T-helper 17 cell (primary cell): ENCODE data around the gene LCE5A. TPM values are rescaled to one million over a fixed set of nuclear protein-coding genes. Genes with fewer than 3 reads are reported as not detected.
A peak's percentile ranks its signal among the peaks of the same experiment; 100 is the strongest.
"Not testable (repeated sequence)": the region's sequence is repeated elsewhere in the genome, so short reads cannot be mapped to it uniquely, and the experiment has no call there.

Experiments
- ATAC-seq: fragments of 150-1000 bp; cut with Tn5 transposase; 2 replicates; pipeline ENCODE4 v1.10.0; 2021; ENCODE audit warnings: mild to moderate bottlenecking, moderate library complexity
- DNase-seq, 3 donors: peaks; one replicate each; pipeline versions ENCODE4 v3.0.0 to v3.0.0-alpha.2; 2020 to 2021
- H3K9me3 ChIP-seq: one replicate; pipeline ENCODE4 v1.7.0; 2013; ENCODE audit warnings: low read length, mild to moderate bottlenecking; ENCODE audit not compliant: control insufficient read depth, poor library complexity, severe bottlenecking
- H3K27ac Mint-ChIP-seq: one replicate; pipeline ENCODE4 v1.8.0; 2022; ENCODE audit warnings: mild to moderate bottlenecking, moderate library complexity, mixed read lengths
- H3K27me3 Mint-ChIP-seq: one replicate; pipeline ENCODE4 v1.8.0; 2022; ENCODE audit warnings: mixed read lengths
- H3K36me3 Mint-ChIP-seq: one replicate; pipeline ENCODE4 v1.8.0; 2022; ENCODE audit warnings: low read depth, mixed read lengths
- H3K4me1 Mint-ChIP-seq: one replicate; pipeline ENCODE4 v1.8.0; 2022; ENCODE audit warnings: mild to moderate bottlenecking, mixed read lengths
- H3K4me3 Mint-ChIP-seq: one replicate; pipeline ENCODE4 v1.8.0; 2022; ENCODE audit warnings: mild to moderate bottlenecking, moderate library complexity, mixed read lengths
- total RNA-seq, 4 donors: library from RNA in 2 of 4; stranded (reverse) in 2 of 4; gene quantifications; one replicate each; pipeline ENCODE4 v1.2.3 and lab custom pipeline; 2022 to 2026

The LCE5A gene, protein sequence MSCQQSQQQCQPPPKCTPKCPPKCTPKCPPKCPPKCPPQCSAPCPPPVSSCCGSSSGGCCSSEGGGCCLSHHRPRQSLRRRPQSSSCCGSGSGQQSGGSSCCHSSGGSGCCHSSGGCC
- not detected for total RNA-seq
- 0 reads per million in 2 donors for total RNA-seq (lab: John Stamatoyannopoulos, UW)

DNA sequence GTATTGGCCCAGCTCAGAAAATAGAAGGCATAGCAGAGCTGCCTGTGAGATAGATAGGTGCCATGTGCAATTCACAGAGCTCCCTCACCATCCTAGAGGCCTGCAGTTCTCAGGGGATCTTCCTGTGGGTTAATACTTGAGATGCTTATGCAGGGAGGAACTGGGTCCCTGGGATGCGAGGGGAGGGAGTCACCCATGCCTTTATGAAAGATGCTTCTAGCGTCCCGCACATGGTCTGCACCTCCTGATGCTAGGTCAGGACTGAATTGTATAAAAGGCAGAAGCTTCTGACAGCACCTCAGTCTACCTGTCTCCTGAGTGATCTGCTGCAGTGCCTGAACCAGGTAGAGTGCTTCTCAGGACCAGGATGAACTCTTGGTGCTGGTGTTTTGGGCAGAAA is at the start of gene LCE5A:
TSS of gene LCE5A (plus strand) at position 301 of the 400 bp plus-strand sequence. CDS start 732 bp downstream, outside the sequence.
- peaks cover 4% of the 10 kb centered on the region for H3K36me3 Mint-ChIP-seq
- H3K9me3 ChIP-seq = no peaks in the 10 kb centered on the region
- peaks cover 88% of the 10 kb centered on the region for H3K27me3 Mint-ChIP-seq
- no peak for ATAC-seq
- peaks cover 6% of the 10 kb centered on the region for H3K4me1 Mint-ChIP-seq
- no peak within 1 kb of the TSS for H3K27ac Mint-ChIP-seq
- no peak for DNase-seq
- H3K4me3 Mint-ChIP-seq = no peak within 1 kb of the TSS

DNA sequence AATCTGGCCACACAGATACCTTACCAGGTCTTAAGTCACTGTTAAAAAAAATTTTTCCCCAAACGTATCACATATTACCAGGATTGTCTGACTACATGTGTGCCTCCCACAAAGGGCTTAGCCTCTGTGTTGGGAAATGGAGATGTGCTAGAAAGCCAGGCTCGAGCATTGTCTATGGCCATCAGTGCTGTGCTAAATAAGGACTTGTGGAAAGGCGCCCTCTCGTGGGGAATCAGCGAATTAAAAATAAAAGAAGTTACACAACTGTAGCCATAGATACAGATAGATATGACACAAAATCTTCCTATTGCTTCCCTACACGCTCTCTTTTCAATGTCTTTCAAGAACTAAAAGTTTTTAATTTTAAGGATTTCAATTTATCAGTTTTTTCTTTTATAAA is 49.1 kb upstream of the LCE5A start:
- no peak overlapping the region for H3K27ac Mint-ChIP-seq
- DNase-seq = peak; percentile 36 to 59 (median 37)
- H3K36me3 Mint-ChIP-seq = no peaks in the 10 kb centered on the region
- peak overlapping the region; percentile 50 for H3K4me3 Mint-ChIP-seq
- peaks cover 13% of the 10 kb centered on the region for H3K27me3 Mint-ChIP-seq
- no peaks in the 10 kb centered on the region for H3K9me3 ChIP-seq
- peaks cover 20% of the 10 kb centered on the region for H3K4me1 Mint-ChIP-seq
- ATAC-seq = peak; percentile 66

DNA sequence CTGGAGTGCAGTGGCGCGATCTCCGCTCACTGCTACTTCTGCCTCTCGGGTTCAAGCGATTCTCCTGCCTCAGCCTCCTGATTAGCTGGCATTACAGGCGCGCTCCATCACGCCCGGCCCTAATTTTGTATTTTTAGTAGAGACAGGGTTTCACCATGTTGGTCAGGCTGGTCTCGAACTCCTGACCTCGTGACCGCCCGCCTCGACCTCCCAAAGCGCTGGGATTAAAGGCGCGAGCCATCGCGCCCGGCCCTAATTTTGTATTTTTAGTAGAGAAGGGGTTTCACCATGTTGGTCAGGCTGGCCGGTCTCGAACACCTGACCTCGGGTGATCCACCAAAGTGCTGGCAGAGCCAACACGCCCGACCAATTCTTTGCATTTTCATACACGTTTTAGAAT is 48.0 kb upstream of the LCE5A start:
- Mint-ChIP-seq H3K27me3 (peaks cover 10% of the 10 kb centered on the region), H3K27ac (no peak overlapping the region), H3K4me3 (no peak overlapping the region), H3K36me3 (no peaks in the 10 kb centered on the region), H3K4me1 (peaks cover 20% of the 10 kb centered on the region)
- no peak for DNase-seq
- ATAC-seq = no peak
- no peaks in the 10 kb centered on the region for H3K9me3 ChIP-seq

DNA sequence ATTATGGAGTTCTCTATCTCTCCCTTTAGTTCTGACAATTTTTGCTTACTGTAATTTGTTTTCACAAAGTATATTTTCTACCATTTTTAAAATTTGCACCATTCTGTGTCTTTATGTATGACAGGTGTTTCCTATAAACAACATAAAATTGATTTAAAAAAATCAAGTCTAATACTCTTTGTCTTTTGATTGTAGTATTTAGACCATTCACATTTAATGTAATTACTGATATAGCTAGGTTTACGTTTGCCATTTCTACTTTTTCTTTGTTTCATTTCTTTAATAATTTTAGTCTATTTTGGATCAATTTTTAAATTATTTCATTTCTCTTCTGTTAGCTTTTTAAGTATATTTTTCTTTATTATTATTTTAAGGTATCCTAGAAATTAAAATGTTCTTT is 44.4 kb upstream of the LCE5A start:
- Mint-ChIP-seq H3K36me3 (peaks cover 3% of the 10 kb centered on the region), H3K4me1 (peaks cover 2% of the 10 kb centered on the region), H3K4me3 (no peak overlapping the region), H3K27me3 (peaks cover 12% of the 10 kb centered on the region), H3K27ac (no peak overlapping the region)
- H3K9me3 ChIP-seq = no peaks in the 10 kb centered on the region
- DNase-seq = no peak
- no peak for ATAC-seq

DNA sequence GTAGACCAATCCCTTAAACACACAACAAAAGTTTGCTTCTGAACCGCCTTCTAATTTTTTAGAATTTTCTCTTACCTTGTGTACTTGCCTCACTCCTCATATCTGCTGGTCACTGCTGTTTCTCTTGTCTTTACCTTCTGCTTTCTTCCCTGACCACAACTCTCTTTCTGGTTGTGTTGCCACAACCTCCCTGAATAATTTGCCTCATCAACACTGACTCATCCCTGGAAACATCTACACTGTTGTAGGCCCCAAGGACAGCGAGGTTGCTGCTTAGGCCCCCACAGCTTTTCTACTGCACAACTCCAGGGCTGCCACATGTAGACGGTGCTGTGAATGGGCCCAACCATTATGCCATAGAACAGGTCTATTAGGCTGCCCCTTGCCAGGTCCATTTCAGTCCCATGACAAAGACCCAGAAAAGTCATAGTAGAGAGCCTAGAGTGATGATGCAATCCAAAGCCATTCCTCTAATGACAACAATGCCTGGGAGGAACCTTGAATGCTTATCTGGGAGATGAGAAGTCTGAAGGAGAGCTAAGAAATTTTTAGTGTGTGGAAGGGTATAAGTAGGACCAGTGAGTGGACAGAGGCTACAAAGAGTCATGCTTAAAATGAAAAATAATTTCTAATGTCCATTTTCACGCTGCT is 36.6 kb upstream of the LCE5A start:
- Mint-ChIP-seq H3K4me1 (no peaks in the 10 kb centered on the region), H3K4me3 (no peak overlapping the region), H3K27ac (no peak overlapping the region), H3K36me3 (no peaks in the 10 kb centered on the region), H3K27me3 (no peaks in the 10 kb centered on the region)
- no peaks in the 10 kb centered on the region for H3K9me3 ChIP-seq
- no peak for ATAC-seq
- no peak for DNase-seq

DNA sequence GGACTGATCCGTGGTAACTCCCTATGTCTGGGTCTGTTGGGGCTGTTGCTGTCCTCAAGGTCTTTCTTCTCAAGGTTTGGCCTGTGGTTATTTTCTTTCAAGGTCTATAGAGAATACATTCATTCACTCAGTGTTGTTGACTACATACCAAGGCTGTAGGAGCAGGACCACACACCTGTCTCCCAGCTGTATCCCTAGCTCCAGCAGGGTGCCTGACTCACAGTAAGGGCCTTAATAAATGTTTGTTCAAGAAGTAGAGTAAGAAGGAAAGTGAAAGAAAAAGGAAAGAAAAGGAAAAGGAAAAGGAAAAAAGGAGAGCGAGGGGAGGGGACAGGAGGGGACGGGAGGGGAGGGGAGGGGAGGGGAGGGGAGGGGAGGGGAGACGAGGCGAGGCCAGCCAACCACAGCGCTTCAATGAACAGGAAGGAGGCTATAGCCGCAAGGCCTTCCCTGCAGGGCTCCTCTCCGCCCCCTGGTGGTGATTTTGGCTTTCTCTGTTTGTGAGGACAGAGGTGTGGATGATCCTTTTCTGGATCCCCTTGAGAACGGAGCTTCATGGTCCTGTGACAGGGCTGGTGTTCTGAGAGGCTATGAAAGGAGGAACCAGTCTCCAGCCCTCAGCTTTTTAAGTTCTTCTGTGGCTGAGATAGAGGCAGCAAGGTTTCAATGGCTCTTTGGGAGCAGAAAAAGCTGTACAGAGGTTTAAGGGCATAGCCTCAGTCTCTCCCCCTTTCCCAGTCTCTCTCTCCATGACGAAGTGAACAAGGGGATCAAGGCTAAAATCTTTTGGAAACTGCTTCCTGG is 30.6 kb upstream of the LCE5A start:
- peak overlapping the region; percentile 49 for H3K4me3 Mint-ChIP-seq
- peak; percentile 45 to 71 (median 49) for DNase-seq

DNA sequence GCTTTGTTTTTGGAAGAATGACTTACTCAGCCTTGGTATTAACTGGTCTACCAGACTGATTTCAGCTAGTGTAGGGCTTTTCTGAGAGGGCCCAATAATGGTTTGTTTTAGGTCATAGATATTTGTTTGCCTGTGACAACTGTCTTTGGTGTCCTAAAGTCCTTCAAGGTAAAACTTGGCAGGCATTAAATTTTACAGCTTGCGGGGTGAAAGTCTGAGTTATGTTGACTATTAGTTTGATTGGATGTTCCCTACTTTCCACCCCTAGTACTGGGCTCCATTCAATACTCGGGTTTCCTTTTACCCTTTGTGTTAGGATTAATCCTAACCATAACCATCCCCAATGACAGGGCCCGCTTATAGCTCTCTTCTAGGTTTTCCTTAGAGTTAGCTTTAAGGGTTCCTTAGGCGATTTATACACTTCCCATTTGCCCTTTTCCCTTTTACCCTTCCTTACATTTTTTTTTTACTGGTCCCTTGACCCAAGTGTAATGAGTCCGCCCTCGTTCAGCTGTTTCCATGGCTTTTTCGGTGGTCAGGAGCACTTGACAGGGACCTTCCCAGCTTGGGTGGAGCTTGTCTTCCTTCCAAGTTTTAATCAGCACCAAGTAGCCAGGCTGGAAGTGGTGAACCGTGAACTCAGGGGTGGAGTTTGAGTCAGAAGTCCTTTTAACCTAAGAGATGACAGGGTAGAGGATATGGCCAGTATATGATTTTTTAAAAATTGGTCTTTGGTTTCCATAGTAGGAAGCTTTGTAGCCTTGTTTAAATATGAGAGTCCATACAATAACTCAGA is 28.5 kb upstream of the LCE5A start:
- ATAC-seq (no peak), DNase-seq (no peak)
- Mint-ChIP-seq H3K4me3 (no peak overlapping the region), H3K27me3 (no peaks in the 10 kb centered on the region), H3K4me1 (peaks cover 8% of the 10 kb centered on the region), H3K36me3 (peaks cover 4% of the 10 kb centered on the region), H3K27ac (no peak overlapping the region)
- no peaks in the 10 kb centered on the region for H3K9me3 ChIP-seq

More for the DNA sequence above, 30.6 kb upstream of the LCE5A start:
- peaks cover 4% of the 10 kb centered on the region for H3K36me3 Mint-ChIP-seq
- H3K27ac Mint-ChIP-seq = no peak overlapping the region
- no peaks in the 10 kb centered on the region for H3K9me3 ChIP-seq
- no peaks in the 10 kb centered on the region for H3K27me3 Mint-ChIP-seq
- ATAC-seq = peak; percentile 90
- peaks cover 8% of the 10 kb centered on the region for H3K4me1 Mint-ChIP-seq

DNA sequence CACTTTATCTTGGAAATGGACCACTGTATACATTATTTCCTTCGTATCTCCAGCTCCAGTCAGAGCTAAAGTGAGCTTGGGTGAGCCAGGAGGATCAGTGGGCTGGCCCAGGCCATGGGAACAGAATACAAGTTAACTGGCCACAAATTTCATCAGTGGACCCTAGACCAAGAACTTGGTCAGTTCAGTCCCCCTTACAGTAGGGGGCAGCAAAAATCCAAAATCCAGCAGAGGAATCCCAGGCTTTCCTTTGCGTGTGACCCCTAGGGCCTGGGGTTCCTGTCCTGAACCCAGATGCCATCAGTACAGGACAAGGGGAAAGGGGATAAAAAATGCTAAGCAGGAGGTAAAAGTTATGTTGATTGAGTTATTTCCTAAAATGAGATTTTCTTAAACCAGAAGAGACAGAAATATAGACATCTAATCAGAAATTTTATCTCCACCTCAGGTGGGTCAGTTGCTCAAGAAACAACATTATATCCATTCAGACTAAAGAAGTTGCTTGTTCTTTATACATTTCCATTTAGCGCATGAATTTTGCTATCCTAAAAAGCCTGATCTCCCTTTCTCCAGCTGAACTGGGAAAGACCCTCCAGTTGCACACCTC is 24.1 kb upstream of the LCE5A start:
- no peak overlapping the region for H3K27ac Mint-ChIP-seq
- DNase-seq (no peak), ATAC-seq (no peak)
- no peak overlapping the region for H3K4me3 Mint-ChIP-seq
- peaks cover 8% of the 10 kb centered on the region for H3K27me3 Mint-ChIP-seq
- H3K4me1 Mint-ChIP-seq = peaks cover 5% of the 10 kb centered on the region
- H3K9me3 ChIP-seq = no peaks in the 10 kb centered on the region
- H3K36me3 Mint-ChIP-seq = peaks cover 4% of the 10 kb centered on the region

DNA sequence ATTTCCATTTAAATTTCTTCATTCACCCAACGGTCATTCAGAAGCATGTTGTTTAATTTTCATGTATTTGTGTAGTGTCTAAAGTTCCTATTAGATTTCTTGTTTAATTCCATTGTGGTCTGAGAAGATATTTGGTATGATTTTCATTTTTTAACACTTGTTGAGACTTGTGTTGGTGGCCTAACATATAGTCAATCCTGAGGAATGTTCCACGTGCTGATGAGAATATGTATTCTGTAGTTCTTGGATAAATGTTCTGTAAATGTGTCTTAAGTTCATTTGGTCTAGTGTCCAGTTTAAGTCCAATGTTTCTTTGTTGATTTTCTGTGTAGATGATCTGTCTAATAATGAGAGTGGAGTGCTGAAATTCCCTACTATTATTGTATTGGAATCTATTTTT is 22.7 kb upstream of the LCE5A start:
- no peak for DNase-seq
- peaks cover 5% of the 10 kb centered on the region for H3K4me1 Mint-ChIP-seq
- peaks cover 4% of the 10 kb centered on the region for H3K36me3 Mint-ChIP-seq
- no peak overlapping the region for H3K27ac Mint-ChIP-seq
- H3K9me3 ChIP-seq = no peaks in the 10 kb centered on the region
- peaks cover 8% of the 10 kb centered on the region for H3K27me3 Mint-ChIP-seq
- ATAC-seq = no peak
- no peak overlapping the region for H3K4me3 Mint-ChIP-seq

DNA sequence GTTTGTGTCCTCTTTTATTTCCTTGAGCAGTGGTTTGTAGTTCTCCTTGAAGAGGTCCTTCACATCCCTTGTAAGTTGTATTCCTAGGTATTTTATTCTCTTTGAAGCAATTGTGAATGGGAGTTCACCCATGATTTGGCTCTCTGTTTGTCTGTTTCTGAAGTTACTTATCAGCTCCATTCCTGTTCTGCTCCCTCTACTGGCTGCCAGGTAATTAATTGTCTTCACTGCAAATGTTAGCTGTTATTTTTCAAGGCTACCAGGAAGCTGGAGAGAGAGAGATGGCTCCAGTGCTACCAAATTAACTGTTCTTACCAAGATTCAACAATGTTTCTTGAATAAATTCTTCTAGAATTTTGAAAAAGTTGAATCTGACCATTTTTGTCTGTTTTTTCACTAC is 19.1 kb upstream of the LCE5A start:
- ATAC-seq, DNase-seq, H3K27ac Mint-ChIP-seq, H3K4me3 Mint-ChIP-seq, H3K36me3 Mint-ChIP-seq, H3K9me3 ChIP-seq, H3K4me1 Mint-ChIP-seq: not testable (repeated sequence)
- H3K27me3 Mint-ChIP-seq = peaks cover 23% of the 10 kb centered on the region

DNA sequence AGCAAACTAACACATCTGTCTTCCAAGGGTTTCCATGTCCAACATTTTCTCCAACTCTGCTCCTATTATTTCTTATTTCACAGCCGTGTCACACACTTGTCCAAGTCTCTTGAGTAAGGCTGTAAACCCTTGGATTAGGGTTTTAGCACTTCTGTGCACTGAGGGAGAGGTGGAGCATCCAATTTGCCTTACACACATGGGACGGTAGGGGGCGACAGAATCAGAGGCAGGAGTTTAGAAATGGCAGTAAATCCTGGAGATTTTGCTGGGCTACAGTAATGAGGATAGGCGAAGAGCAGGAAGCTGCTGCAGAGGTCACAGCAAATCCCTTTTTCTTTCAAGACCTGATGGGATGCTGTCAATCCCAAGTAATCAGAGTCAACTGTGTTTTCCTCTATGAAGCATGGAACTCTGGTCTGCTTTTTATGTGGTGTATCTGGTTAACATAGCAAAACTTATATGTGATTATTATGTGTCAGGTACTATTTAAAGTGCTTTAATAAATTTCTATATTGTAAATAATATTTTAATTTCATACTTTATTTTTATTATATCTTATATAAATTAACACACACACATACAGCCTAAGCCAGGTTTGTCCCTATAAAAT is 15.4 kb upstream of the LCE5A start:
- H3K27me3 Mint-ChIP-seq = peaks cover 21% of the 10 kb centered on the region
- no peaks in the 10 kb centered on the region for H3K9me3 ChIP-seq
- no peak overlapping the region for H3K4me3 Mint-ChIP-seq
- peaks cover 5% of the 10 kb centered on the region for H3K36me3 Mint-ChIP-seq
- no peak overlapping the region for H3K27ac Mint-ChIP-seq
- DNase-seq (no peak), ATAC-seq (no peak)
- H3K4me1 Mint-ChIP-seq = no peaks in the 10 kb centered on the region

DNA sequence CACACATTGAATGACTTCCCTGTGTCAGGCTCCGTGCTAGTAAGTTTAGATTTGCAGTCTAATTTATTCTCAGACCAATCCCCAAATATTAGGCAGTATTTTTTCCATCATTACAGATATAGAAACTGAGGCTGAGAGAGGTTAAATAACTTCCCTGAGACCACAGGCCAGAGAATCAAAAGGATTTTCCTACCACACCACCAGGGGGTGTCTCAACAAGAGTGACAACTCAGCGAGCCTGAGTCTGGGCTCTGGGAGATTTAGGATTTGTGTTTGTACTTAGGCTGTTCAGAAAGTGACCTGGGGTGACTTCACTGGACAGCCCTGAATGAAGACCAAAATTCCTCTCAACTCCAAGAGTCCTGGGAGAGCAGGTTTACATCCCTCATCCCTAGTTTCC is 13.3 kb upstream of the LCE5A start:
- Mint-ChIP-seq H3K4me3 (no peak overlapping the region), H3K4me1 (no peaks in the 10 kb centered on the region), H3K36me3 (peaks cover 5% of the 10 kb centered on the region), H3K27ac (no peak overlapping the region), H3K27me3 (peaks cover 28% of the 10 kb centered on the region)
- ATAC-seq = no peak
- DNase-seq = no peak
- no peaks in the 10 kb centered on the region for H3K9me3 ChIP-seq
